Cortex of kidney (tissue), 1 donor: ENCODE measurements around the gene PCDH1.

Source experiments
- DNase-seq: peaks from one replicate; lab custom pipeline; 2025; lab: John Stamatoyannopoulos, UW

PCDH1 gene

GRCh38 chr5:141853895-141854626 is 24.1 kb downstream of the PCDH1 start:
- DNase-seq, result no peak

GRCh38 chr5:141852448-141852847 is 25.8 kb downstream of the PCDH1 start:
- no peak for DNase-seq

GRCh38 chr5:141851195-141851874 is 26.9 kb downstream of the PCDH1 start:
- no peak for DNase-seq

- DNase-seq, result no peak
These were observed 27.4 kb downstream of the PCDH1 start for GRCh38 chr5:141850786-141851185.

GRCh38 chr5:141850244-141850768 is 27.9 kb downstream of the PCDH1 start:
- DNase-seq, result no peak

- peak; percentile 69 for DNase-seq
These were observed 28.6 kb downstream of the PCDH1 start for GRCh38 chr5:141849415-141850243.

GRCh38 chr5:141848744-141849414 is 29.3 kb downstream of the PCDH1 start:
- no peak for DNase-seq

- DNase-seq, result no peak
These were observed 32.2 kb downstream of the PCDH1 start for GRCh38 chr5:141846031-141846430.

GRCh38 chr5:141845371-141845851 is 32.8 kb downstream of the PCDH1 start:
- no peak for DNase-seq

- DNase-seq, result no peak
These were observed 33.7 kb downstream of the PCDH1 start for GRCh38 chr5:141844414-141845097.

GRCh38 chr5:141843156-141843927 is 34.9 kb downstream of the PCDH1 start:
- no peak for DNase-seq

- DNase-seq, result peak; percentile 39
These were observed 36.6 kb downstream of the PCDH1 start for GRCh38 chr5:141841378-141842180.

GRCh38 chr5:141840826-141841360 is 37.3 kb downstream of the PCDH1 start:
- DNase-seq, result no peak

- DNase-seq, result no peak
These were observed 37.9 kb downstream of the PCDH1 start for GRCh38 chr5:141840280-141840812.

- DNase-seq, result no peak
These were observed 39.1 kb downstream of the PCDH1 start for GRCh38 chr5:141839015-141839513.

- no peak for DNase-seq
These were observed 39.7 kb downstream of the PCDH1 start for GRCh38 chr5:141838326-141839014.

- no peak for DNase-seq
These were observed 42.1 kb downstream of the PCDH1 start for GRCh38 chr5:141835928-141836670.
